ENCODE measurements around the gene LRRK2. TPM values are rescaled to one million over a fixed set of nuclear protein-coding genes. Genes with fewer than 3 reads are reported as not detected.

The LRRK2 gene
- total and polyA plus RNA-seq, 2 donors, result 5.1 to 10.4 TPM

GRCh38 chr12:40253936-40254335 is 29.1 kb downstream of the LRRK2 start:
- no peaks in the 10 kb centered on the region for H3K36me3 ChIP-seq (ENCODE audit: control insufficient read depth in 2 of 2, insufficient read depth in 2 of 2, low read length in 1 of 2)
- H3K27ac ChIP-seq (ENCODE audit: low read depth in 1 of 2, low read length in 1 of 2), result no peak overlapping the region

GRCh38 chr12:40254455-40255085 is 29.8 kb downstream of the LRRK2 start:
- DNase-seq (ENCODE audit: low read depth in 6 of 9, low spot score in 9 of 9), result no peak
- Histone ChIP-seq H3K4me3 (ENCODE audit: low read length in 2 of 2) (no peak overlapping the region), H3K4me1 (ENCODE audit: control insufficient read depth in 2 of 2, insufficient read depth in 2 of 2, low read length in 2 of 2) (no peaks in the 10 kb centered on the region), H3K36me3 (ENCODE audit: control insufficient read depth in 2 of 2, insufficient read depth in 2 of 2, low read length in 1 of 2) (no peaks in the 10 kb centered on the region), H3K9me3 (ENCODE audit: control insufficient read depth in 2 of 2, insufficient read depth in 1 of 2, low read length in 1 of 2) (no peaks in the 10 kb centered on the region), H3K27me3 (ENCODE audit: control insufficient read depth in 2 of 2, insufficient read depth in 1 of 2, low read length in 1 of 2) (no peaks in the 10 kb centered on the region), H3K27ac (ENCODE audit: low read depth in 1 of 2, low read length in 1 of 2) (no peak overlapping the region)
- WGBS, result 91% methylated on average over 5 of the region's 5 CpGs

More at GRCh38 chr12:40253936-40254335, 29.1 kb downstream of the LRRK2 start:
- Histone ChIP-seq H3K4me3 (ENCODE audit: low read length in 2 of 2) (no peak overlapping the region), H3K27me3 (ENCODE audit: control insufficient read depth in 2 of 2, insufficient read depth in 1 of 2, low read length in 1 of 2) (no peaks in the 10 kb centered on the region), H3K9me3 (ENCODE audit: control insufficient read depth in 2 of 2, insufficient read depth in 1 of 2, low read length in 1 of 2) (no peaks in the 10 kb centered on the region), H3K4me1 (ENCODE audit: control insufficient read depth in 2 of 2, insufficient read depth in 2 of 2, low read length in 2 of 2) (no peaks in the 10 kb centered on the region)
- WGBS, result 77% methylated on average over 1 of the region's 1 CpG
- DNase-seq (ENCODE audit: low read depth in 6 of 9, low spot score in 9 of 9), result no peak

GRCh38 chr12:40258371-40258770 is 33.6 kb downstream of the LRRK2 start:
- Histone ChIP-seq H3K9me3 (ENCODE audit: control insufficient read depth in 2 of 2, insufficient read depth in 1 of 2, low read length in 1 of 2) (no peaks in the 10 kb centered on the region), H3K27me3 (ENCODE audit: control insufficient read depth in 2 of 2, insufficient read depth in 1 of 2, low read length in 1 of 2) (no peaks in the 10 kb centered on the region), H3K4me1 (ENCODE audit: control insufficient read depth in 2 of 2, insufficient read depth in 2 of 2, low read length in 2 of 2) (no peaks in the 10 kb centered on the region), H3K4me3 (ENCODE audit: low read length in 2 of 2) (no peak overlapping the region), H3K36me3 (ENCODE audit: control insufficient read depth in 2 of 2, insufficient read depth in 2 of 2, low read length in 1 of 2) (no peaks in the 10 kb centered on the region), H3K27ac (ENCODE audit: low read depth in 1 of 2, low read length in 1 of 2) (no peak overlapping the region)
- DNase-seq (ENCODE audit: low read depth in 6 of 9, low spot score in 9 of 9), result no peak
- WGBS, result 99% methylated on average over 7 of the region's 7 CpGs

- DNase-seq (ENCODE audit: low read depth in 6 of 9, low spot score in 9 of 9), result no peak
- H3K36me3 ChIP-seq (ENCODE audit: control insufficient read depth in 2 of 2, insufficient read depth in 2 of 2, low read length in 1 of 2), result no peaks in the 10 kb centered on the region
- H3K4me3 ChIP-seq (ENCODE audit: low read length in 2 of 2), result no peak overlapping the region
- H3K4me1 ChIP-seq (ENCODE audit: control insufficient read depth in 2 of 2, insufficient read depth in 2 of 2, low read length in 2 of 2), result no peaks in the 10 kb centered on the region
- H3K27ac ChIP-seq (ENCODE audit: low read depth in 1 of 2, low read length in 1 of 2), result no peak overlapping the region
- no peaks in the 10 kb centered on the region for H3K9me3 ChIP-seq (ENCODE audit: control insufficient read depth in 2 of 2, insufficient read depth in 1 of 2, low read length in 1 of 2)
- no peaks in the 10 kb centered on the region for H3K27me3 ChIP-seq (ENCODE audit: control insufficient read depth in 2 of 2, insufficient read depth in 1 of 2, low read length in 1 of 2)
Observed at GRCh38 chr12:40261937-40262336, 37.1 kb downstream of the LRRK2 start.

DNA sequence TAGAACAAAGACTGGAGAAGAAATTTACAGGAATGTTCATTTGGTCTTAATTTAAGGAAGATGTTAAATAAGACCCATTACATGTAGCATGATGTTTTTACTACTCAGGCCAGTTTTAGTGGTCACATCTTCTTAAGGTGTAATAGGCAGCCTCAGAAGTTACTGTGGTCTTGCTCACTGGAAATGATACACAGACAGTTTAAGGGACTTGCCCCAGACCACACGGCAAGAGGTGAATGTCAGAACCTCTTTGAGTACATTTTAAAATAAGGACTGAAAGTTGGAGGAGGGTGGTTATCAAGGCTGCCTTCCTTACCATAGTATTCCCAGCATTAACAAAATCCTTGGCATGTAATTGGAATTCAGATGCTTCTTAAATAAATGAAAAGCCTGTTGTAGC is 37.9 kb downstream of the LRRK2 start:
- H3K27me3 ChIP-seq (ENCODE audit: control insufficient read depth in 2 of 2, insufficient read depth in 1 of 2, low read length in 1 of 2), result no peaks in the 10 kb centered on the region
- H3K4me1 ChIP-seq (ENCODE audit: control insufficient read depth in 2 of 2, insufficient read depth in 2 of 2, low read length in 2 of 2), result no peaks in the 10 kb centered on the region
- no peak overlapping the region for H3K27ac ChIP-seq (ENCODE audit: low read depth in 1 of 2, low read length in 1 of 2)
- no peak for DNase-seq (ENCODE audit: low read depth in 6 of 9, low spot score in 9 of 9)
- H3K9me3 ChIP-seq (ENCODE audit: control insufficient read depth in 2 of 2, insufficient read depth in 1 of 2, low read length in 1 of 2), result no peaks in the 10 kb centered on the region
- no peaks in the 10 kb centered on the region for H3K36me3 ChIP-seq (ENCODE audit: control insufficient read depth in 2 of 2, insufficient read depth in 2 of 2, low read length in 1 of 2)
- H3K4me3 ChIP-seq (ENCODE audit: low read length in 2 of 2), result no peak overlapping the region
- WGBS, result 95% methylated on average over 1 of the region's 1 CpG

DNA sequence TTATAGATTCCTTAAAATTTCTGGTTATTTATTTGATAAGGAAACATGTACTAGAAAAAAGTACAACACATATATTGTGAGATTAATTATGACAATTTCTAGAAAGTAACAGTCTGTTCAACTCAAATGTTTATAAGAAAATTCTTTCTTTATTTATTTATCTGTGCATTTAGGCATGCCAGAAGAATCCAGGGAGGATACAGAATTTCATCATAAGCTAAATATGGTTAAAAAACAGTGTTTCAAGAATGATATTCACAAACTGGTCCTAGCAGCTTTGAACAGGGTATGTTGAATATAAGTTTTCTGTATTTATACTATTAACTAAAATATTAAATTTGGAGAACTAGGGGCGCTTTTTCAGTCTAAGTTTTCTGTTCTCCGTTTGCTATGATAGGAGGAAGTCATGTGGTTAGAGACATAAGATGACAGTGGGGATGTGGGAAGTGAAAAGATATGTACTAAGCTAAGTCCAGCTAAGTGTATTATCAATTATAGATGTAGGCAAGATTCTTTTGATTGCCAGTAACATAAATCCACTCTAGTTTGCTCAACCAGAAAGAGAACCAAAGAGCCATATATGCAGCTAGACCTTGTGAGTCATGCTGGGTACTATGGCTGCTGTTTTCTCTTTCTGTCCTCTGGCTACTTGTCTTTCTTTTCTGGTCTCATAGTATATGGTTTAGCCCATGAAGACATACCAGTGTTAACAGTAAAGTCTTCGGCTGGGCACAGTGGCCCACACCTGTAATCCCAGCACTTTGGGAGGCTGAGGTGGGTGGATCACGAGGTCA is 39.0 kb downstream of the LRRK2 start:
- H3K36me3 ChIP-seq (ENCODE audit: control insufficient read depth in 2 of 2, insufficient read depth in 2 of 2, low read length in 1 of 2), result no peaks in the 10 kb centered on the region
- no peaks in the 10 kb centered on the region for H3K4me1 ChIP-seq (ENCODE audit: control insufficient read depth in 2 of 2, insufficient read depth in 2 of 2, low read length in 2 of 2)
- H3K9me3 ChIP-seq (ENCODE audit: control insufficient read depth in 2 of 2, insufficient read depth in 1 of 2, low read length in 1 of 2), result no peaks in the 10 kb centered on the region
- no peaks in the 10 kb centered on the region for H3K27me3 ChIP-seq (ENCODE audit: control insufficient read depth in 2 of 2, insufficient read depth in 1 of 2, low read length in 1 of 2)
- WGBS, result 57% methylated on average over 4 of the region's 4 CpGs
- no peak overlapping the region for H3K4me3 ChIP-seq (ENCODE audit: low read length in 2 of 2)
- H3K27ac ChIP-seq (ENCODE audit: low read depth in 1 of 2, low read length in 1 of 2), result no peak overlapping the region
- DNase-seq (ENCODE audit: low read depth in 6 of 9, low spot score in 9 of 9), result no peak

DNA sequence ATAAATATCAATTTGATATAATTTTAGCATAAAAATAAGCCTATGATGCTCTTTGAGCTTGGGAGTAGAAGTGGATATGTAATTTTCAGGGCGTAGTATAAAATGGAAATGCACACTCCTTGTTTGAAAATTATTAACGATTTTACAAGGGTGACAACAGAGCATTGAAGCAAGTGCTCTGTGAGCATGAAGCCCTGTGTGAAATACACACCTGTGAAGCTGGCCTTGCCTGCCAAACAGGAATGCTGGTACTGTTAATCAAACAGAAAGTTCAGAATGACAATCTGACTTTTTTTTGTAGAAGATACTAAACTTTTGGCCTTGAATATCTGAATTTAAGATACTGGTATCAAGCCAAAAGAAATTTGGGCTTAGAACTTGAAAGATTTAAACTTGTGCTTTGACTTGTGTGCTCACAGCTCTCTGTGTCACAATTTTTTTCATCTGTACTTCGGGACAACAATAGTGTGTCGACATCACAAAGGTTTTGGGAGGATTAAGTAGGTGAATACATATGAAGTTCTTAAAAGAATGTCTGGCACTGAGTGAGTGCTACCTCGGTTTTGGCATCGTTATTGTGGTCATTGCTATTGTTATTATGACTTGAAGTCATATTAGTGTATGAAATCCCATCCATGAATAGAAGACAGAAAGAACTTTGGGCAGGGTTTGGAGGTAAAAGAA is 47.3 kb downstream of the LRRK2 start:
- 92% methylated on average over 6 of the region's 6 CpGs for WGBS
- Histone ChIP-seq H3K4me1 (ENCODE audit: control insufficient read depth in 2 of 2, insufficient read depth in 2 of 2, low read length in 2 of 2) (no peaks in the 10 kb centered on the region), H3K36me3 (ENCODE audit: control insufficient read depth in 2 of 2, insufficient read depth in 2 of 2, low read length in 1 of 2) (no peaks in the 10 kb centered on the region), H3K9me3 (ENCODE audit: control insufficient read depth in 2 of 2, insufficient read depth in 1 of 2, low read length in 1 of 2) (no peaks in the 10 kb centered on the region), H3K27me3 (ENCODE audit: control insufficient read depth in 2 of 2, insufficient read depth in 1 of 2, low read length in 1 of 2) (no peaks in the 10 kb centered on the region), H3K4me3 (ENCODE audit: low read length in 2 of 2) (no peak overlapping the region), H3K27ac (ENCODE audit: low read depth in 1 of 2, low read length in 1 of 2) (no peak overlapping the region)
- no peak for DNase-seq (ENCODE audit: low read depth in 6 of 9, low spot score in 9 of 9)

GRCh38 chr12:40281791-40282364 is 57.1 kb downstream of the LRRK2 start:
- DNase-seq (ENCODE audit: low read depth in 6 of 9, low spot score in 9 of 9), result no peak
- Histone ChIP-seq H3K9me3 (ENCODE audit: control insufficient read depth in 2 of 2, insufficient read depth in 1 of 2, low read length in 1 of 2) (no peaks in the 10 kb centered on the region), H3K27me3 (ENCODE audit: control insufficient read depth in 2 of 2, insufficient read depth in 1 of 2, low read length in 1 of 2) (no peaks in the 10 kb centered on the region), H3K4me3 (ENCODE audit: low read length in 2 of 2) (no peak overlapping the region), H3K27ac (ENCODE audit: low read depth in 1 of 2, low read length in 1 of 2) (no peak overlapping the region), H3K36me3 (ENCODE audit: control insufficient read depth in 2 of 2, insufficient read depth in 2 of 2, low read length in 1 of 2) (no peaks in the 10 kb centered on the region), H3K4me1 (ENCODE audit: control insufficient read depth in 2 of 2, insufficient read depth in 2 of 2, low read length in 2 of 2) (no peaks in the 10 kb centered on the region)
- 95% methylated on average over 1 of the region's 1 CpG for WGBS

DNA sequence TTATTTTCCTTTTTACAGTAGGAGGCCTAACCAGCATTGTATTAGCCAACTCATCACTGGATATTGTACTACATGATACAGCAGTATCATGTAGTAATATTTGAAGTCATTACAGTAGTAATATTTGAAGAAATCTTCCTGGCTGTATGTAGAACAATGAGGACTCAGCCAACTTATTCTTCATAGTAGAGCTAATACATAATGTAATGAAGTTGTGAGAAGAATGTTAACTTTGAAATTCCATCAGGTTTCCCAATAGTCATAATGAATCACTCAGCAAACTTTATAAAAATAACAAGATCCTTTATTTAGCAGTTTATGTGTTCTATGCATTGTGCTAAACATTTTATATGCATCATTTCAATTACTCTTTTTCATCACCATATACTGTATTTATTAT is 61.8 kb downstream of the LRRK2 start:
- no peaks in the 10 kb centered on the region for H3K36me3 ChIP-seq (ENCODE audit: control insufficient read depth in 2 of 2, insufficient read depth in 2 of 2, low read length in 1 of 2)
- H3K27me3 ChIP-seq (ENCODE audit: control insufficient read depth in 2 of 2, insufficient read depth in 1 of 2, low read length in 1 of 2), result no peaks in the 10 kb centered on the region
- no peak for DNase-seq (ENCODE audit: low read depth in 6 of 9, low spot score in 9 of 9)
- no peaks in the 10 kb centered on the region for H3K4me1 ChIP-seq (ENCODE audit: control insufficient read depth in 2 of 2, insufficient read depth in 2 of 2, low read length in 2 of 2)
- H3K4me3 ChIP-seq (ENCODE audit: low read length in 2 of 2), result no peak overlapping the region
- H3K27ac ChIP-seq (ENCODE audit: low read depth in 1 of 2, low read length in 1 of 2), result no peak overlapping the region
- H3K9me3 ChIP-seq (ENCODE audit: control insufficient read depth in 2 of 2, insufficient read depth in 1 of 2, low read length in 1 of 2), result no peaks in the 10 kb centered on the region

Measured in thymus (tissue), 11 donors.